ENCODE results near the gene TEX2. TPM values are rescaled to one million over a fixed set of nuclear protein-coding genes. Genes with fewer than 3 reads are reported as not detected.

Gene TEX2
- total RNA-seq, 2 donors from 2014 or later = 42.6 to 44.4 TPM

DNA sequence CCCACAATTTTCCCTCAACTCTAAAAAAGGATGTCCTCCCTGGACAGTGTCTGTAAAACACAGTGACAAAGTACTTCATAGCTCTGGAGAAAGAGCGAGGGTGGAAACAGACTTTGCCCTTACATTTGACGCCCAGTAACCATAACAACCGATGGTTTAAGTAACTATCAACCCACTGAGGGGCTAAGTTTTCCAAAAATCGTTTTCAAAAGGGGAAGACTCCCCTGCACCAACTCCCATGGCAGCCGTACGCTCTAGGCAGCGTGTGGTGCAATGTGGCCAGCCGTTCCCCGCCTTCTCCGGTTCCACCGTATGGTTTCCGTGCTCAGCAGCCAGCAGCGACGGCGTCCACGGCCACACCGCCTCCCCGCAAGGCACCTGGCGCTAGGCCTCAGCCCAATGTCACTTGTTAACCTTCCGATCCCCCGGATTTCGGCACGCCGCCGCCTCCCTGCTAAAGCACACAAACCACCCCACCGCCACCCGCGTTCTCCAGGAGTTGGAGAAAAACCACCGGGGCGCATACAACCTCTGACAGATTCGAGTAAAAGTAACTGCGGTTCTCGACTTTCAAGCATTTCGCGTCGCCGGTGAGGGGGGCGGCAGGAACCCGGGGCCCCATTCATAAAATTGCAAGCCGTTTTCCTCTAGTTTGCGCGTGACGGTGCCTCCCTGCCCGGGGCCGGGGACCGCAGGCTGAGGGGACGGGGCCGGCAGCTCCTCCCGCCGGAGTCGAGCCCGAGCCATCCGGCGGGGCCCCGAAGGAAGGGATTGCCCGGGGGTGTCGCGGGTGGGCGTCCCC is 661 bp downstream of the TEX2 start:
- Histone ChIP-seq H3K27me3 (no peaks in the 10 kb centered on the region), H3K4me3 (peak overlapping the region; percentile 96 to 99), H3K9me3 (no peaks in the 10 kb centered on the region), H3K4me1 (peaks cover 0 to 37% of the 10 kb centered on the region in 2 donors), H3K36me3 (no peaks in the 10 kb centered on the region), H3K27ac (peak overlapping the region; percentile 93 to 94)
- no peak for DNase-seq (ENCODE audit: low spot score)
- TF ChIP-seq, protein P1, sequence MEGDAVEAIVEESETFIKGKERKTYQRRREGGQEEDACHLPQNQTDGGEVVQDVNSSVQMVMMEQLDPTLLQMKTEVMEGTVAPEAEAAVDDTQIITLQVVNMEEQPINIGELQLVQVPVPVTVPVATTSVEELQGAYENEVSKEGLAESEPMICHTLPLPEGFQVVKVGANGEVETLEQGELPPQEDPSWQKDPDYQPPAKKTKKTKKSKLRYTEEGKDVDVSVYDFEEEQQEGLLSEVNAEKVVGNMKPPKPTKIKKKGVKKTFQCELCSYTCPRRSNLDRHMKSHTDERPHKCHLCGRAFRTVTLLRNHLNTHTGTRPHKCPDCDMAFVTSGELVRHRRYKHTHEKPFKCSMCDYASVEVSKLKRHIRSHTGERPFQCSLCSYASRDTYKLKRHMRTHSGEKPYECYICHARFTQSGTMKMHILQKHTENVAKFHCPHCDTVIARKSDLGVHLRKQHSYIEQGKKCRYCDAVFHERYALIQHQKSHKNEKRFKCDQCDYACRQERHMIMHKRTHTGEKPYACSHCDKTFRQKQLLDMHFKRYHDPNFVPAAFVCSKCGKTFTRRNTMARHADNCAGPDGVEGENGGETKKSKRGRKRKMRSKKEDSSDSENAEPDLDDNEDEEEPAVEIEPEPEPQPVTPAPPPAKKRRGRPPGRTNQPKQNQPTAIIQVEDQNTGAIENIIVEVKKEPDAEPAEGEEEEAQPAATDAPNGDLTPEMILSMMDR (IDR thresholded peaks at IDR 0.05) = no peak

DNA sequence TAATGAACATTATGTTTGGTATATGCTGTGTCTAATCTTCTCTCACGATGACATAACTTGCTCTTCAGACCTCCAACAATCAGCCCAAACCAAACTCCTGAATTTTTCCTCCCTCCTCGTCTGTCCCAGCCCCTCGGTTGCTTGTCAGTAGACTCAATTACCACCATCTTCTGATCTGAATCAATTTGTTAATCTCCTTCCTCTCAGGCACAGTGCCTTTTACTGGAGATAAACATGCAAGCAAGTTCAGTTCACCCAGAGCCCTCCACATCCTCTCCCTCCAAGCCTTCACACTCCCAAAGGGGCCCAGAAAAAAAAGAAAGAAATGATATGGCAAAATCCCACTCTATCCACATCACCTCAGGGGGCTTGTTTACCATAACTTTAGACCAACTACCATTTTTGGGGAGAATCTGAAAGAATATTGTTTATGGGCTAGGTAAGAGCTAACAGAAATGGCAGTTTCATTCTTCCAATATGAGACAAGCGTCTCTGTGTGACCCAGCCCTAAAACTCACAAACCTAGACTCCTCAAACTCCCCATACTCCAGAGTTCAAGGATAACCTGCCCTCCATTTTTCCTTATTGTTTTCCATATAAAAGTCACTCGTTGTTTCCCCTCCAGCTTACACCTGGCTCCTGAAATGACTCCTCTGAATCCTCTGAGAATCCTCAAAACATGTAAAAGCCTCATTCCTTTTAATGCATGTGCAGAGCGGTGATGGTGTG is 1.5 kb downstream of the TEX2 start:
- no peaks in the 10 kb centered on the region for H3K36me3 ChIP-seq
- H3K27ac ChIP-seq = peak overlapping the region; percentile 93 to 94
- peaks cover 0 to 45% of the 10 kb centered on the region in 2 donors for H3K4me1 ChIP-seq
- no peaks in the 10 kb centered on the region for H3K9me3 ChIP-seq
- no peak for DNase-seq (ENCODE audit: low spot score)
- H3K27me3 ChIP-seq = no peaks in the 10 kb centered on the region
- TF ChIP-seq, protein P1 (IDR thresholded peaks at IDR 0.05) = no peak
- peak overlapping the region; percentile 96 to 99 for H3K4me3 ChIP-seq

DNA sequence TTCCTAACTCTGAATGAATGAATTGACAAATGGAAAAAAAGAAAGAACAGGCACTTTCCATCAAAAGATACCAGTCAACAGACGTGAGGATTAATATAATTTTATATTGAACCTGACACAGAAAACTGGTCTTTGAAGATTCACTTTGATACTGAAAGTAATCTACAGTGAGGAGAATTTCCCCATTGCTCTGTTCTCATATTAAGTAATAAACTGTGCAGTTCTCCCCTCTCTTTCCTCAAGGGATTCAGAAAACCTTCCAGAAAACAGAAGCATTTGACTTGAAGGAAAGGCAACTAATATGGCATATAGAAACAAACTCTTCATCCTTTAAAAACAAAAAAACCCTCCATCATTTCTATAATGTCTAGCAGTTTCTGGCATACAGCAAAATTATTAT is 2.2 kb downstream of the TEX2 start:
- Histone ChIP-seq H3K36me3 (no peaks in the 10 kb centered on the region), H3K4me3 (no peak overlapping the region), H3K27ac (no peak overlapping the region), H3K27me3 (no peaks in the 10 kb centered on the region), H3K4me1 (peaks cover 0 to 52% of the 10 kb centered on the region in 2 donors), H3K9me3 (no peaks in the 10 kb centered on the region)
- TF ChIP-seq, protein P1 (IDR thresholded peaks at IDR 0.05) = no peak
- no peak for DNase-seq (ENCODE audit: low spot score)

DNA sequence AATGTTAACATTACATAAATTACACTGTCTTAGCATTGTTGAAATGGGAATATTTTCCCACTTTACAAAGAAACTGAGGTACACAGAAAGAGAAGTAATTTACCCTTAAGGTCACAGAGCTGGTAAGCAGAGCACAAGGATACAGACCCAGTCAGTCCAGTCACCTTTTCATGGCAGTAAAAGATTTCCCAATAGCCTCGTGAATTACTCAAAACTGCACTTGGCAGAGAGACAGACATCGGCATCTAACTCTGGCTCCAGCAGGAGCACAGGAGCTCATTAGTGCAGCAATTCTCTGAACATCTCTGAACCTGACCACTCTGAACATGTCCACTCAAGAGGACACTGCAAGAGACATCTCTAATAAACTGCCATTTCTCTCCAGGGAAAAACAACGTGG is 3.1 kb downstream of the TEX2 start:
- peaks cover 0 to 53% of the 10 kb centered on the region in 2 donors for H3K4me1 ChIP-seq
- TF ChIP-seq, protein P1 (IDR thresholded peaks at IDR 0.05) = no peak
- no peak for DNase-seq (ENCODE audit: low spot score)
- no peaks in the 10 kb centered on the region for H3K27me3 ChIP-seq
- H3K27ac ChIP-seq = no peak overlapping the region
- no peaks in the 10 kb centered on the region for H3K9me3 ChIP-seq
- H3K36me3 ChIP-seq = no peaks in the 10 kb centered on the region
- no peak overlapping the region for H3K4me3 ChIP-seq

DNA sequence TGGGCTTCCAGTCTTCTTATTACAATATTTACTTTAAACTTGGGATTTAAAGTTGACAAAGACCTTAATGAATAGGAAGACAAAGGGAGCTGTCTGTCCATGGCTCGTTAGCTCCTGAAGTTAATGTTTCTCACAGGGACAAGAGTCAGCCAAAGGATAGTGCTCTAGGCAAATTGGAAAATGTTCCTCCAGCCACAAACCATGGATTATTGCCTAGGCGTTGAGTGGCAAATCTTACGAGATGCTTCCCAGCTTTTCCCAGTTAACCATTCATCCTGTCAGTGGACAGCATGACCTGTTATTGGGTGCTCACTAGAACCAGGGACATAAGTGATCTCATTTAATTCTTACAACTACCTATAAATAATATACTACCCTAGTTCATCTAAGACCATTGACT is 3.6 kb downstream of the TEX2 start:
- Histone ChIP-seq H3K9me3 (no peaks in the 10 kb centered on the region), H3K4me3 (no peak overlapping the region), H3K27ac (no peak overlapping the region), H3K4me1 (peaks cover 0 to 53% of the 10 kb centered on the region in 2 donors), H3K36me3 (no peaks in the 10 kb centered on the region), H3K27me3 (no peaks in the 10 kb centered on the region)
- DNase-seq (ENCODE audit: low spot score) = no peak
- TF ChIP-seq, protein P1 (IDR thresholded peaks at IDR 0.05) = no peak
